Measurements from ENCODE around the gene IGFBP6.

IGFBP6 gene, protein sequence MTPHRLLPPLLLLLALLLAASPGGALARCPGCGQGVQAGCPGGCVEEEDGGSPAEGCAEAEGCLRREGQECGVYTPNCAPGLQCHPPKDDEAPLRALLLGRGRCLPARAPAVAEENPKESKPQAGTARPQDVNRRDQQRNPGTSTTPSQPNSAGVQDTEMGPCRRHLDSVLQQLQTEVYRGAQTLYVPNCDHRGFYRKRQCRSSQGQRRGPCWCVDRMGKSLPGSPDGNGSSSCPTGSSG

DNA sequence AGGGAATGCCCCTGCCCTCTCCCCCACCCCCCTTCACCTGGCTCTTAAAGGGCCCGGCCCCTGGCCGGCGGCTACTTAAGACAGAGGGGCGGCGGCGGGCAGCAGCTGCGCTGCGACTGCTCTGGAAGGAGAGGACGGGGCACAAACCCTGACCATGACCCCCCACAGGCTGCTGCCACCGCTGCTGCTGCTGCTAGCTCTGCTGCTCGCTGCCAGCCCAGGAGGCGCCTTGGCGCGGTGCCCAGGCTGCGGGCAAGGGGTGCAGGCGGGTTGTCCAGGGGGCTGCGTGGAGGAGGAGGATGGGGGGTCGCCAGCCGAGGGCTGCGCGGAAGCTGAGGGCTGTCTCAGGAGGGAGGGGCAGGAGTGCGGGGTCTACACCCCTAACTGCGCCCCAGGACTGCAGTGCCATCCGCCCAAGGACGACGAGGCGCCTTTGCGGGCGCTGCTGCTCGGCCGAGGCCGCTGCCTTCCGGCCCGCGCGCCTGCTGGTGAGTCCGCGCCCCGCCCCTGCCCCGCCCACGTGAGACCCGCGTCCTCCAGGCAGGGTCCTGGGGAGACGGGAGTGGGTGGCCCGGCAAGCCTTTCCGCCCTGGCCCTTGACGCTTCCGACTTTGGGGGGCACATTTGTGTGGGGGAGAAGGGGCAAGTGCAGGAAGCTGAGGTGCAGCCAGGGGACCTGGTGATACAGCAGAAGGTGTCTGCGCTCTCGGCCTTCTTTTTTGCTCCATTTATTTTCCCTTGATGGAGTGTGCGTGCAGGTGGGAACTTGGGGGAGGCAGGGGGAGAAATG lies at the start of gene IGFBP6:
Gene IGFBP6, plus strand, starts transcription at position 104 of the 790 bp plus-strand sequence. Its CDS starts 51 bp downstream, at position 155.
- no peak for TF ChIP-seq JUND (IDR thresholded peaks at IDR 0.05; ENCODE audit: low read depth)
- in situ Hi-C loops (cut with HindIII; ENCODE audit: low pct_unique_long_range_greater_than_20kb, low sequenced_read_pairs) = no loop called here
- DNase-seq (ENCODE audit: low read depth in 1 of 2, low spot score in 1 of 2) = peak; percentile 62

DNA sequence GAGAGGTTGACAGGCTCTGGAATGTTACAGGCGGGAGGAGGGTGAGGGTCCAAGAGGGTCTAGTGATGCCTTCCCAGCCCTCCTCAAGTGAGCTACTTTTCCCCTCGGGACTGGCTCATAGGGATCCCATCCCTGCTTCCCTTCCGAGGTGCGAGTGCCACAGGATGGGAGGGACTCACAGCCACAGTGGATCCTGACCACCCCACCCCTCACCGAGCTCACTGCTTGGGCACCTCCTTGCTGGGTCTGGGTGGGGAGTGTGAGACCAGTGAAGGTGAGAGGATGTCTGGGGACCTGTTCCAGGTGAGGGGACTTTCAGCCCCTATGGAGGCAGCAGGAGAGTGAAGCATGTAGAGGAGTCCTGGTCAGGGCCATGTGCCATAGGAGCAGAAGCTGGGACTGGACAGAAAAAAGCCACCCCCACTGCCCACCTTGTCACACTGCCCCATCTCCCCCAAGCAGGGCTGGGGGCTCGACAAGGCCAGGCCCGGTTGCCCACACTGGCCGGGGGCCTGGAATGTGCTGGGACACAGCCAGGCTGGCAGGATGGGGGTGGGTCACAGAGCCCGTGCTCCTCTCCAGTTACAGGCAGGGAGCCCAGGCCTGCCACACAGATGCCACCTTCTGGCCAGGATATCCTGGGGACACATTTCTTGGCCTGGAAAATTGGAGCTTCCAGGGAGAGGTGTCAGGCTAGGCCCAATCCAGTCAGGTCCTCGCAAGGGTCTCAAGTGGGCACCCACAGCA lies 49.3 kb upstream of the IGFBP6 start:
- in situ Hi-C loops (cut with HindIII; ENCODE audit: low pct_unique_long_range_greater_than_20kb, low sequenced_read_pairs) = no loop called here
- no peak for TF ChIP-seq JUND (IDR thresholded peaks at IDR 0.05; ENCODE audit: low read depth)
- DNase-seq (ENCODE audit: low read depth in 1 of 2, low spot score in 1 of 2) = peak; percentile 77 to 94

DNA sequence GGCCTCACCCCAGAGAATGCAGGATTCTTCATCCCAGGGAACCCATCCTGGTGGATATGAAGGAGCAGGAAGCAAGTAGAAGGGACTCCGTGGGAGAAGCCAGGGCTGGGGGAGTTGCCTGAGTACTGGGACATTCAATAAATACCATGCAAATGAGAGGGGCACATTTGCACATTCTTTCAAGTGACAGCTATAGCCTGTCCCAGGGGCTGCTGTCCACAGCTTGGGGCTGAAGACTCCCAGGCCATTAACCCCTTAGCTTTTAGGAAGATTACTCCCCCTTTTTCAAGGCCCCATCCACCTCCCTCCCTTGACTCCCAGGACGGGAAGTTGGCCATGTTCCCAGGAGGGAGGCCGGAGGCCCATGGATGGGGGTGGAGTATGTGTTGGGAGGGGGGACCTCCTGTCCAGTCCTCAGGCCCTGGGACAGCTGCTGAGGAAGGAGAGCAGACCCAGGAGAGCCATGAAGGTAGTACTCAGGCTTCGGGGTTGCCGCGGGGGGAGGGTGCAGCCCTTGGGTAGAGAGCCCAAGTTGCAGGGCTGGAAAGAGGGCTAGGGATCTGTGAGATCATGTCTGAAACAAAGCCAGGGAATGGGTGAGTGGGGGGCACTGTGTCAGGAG lies 48.6 kb upstream of the IGFBP6 start:
- peak in 1 of 2 experiments; percentile 84 for DNase-seq (ENCODE audit: low read depth in 1 of 2, low spot score in 1 of 2)
- no peak for TF ChIP-seq JUND (IDR thresholded peaks at IDR 0.05; ENCODE audit: low read depth)
- in situ Hi-C loops (cut with HindIII; ENCODE audit: low pct_unique_long_range_greater_than_20kb, low sequenced_read_pairs) = no loop called here

DNA sequence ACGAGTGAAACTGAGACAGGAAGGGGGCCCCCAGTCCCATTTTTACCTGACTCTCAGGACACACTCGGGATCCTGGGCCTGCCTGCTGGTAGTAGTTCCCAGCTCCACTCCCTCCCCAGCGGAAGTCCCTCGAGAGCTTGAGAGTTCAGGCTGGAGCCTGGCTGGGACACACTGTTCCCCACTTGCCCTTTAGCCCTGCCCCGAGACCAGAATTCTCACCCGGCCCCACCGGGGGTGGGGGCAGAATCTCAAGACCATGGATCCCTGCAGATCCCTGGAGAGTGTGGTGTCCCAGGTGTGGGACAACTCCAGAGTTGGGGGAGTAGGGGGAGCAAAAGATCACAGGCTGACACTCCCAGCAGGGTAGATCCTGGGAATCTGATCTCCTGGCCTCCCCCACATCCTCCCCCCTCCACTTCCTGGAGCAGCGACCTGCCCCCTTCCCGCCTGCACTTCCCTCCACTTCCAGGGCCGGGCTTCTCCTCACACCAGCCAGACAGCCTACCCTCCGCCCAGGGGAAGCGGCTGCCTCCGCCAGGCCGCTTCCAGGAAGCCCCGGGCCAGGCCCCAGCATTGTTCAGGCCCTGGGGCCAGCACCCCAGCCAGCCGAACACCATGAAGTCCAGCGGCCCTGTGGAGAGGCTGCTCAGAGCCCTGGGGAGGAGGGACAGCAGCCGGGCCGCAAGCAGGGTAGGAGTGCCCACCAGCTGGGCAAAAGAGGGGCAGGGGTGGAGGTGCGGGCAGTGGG lies 47.7 kb upstream of the IGFBP6 start, which contains the start of gene TNS2:
Gene TNS2, plus strand, starts transcription at position 495 of the 748 bp plus-strand sequence. Its CDS starts 121 bp downstream, at position 616.
- peak in 1 of 2 experiments; percentile 74 for DNase-seq (ENCODE audit: low read depth in 1 of 2, low spot score in 1 of 2)
- TF ChIP-seq JUND (IDR thresholded peaks at IDR 0.05; ENCODE audit: low read depth) = no peak
- in situ Hi-C loops (cut with HindIII; ENCODE audit: low pct_unique_long_range_greater_than_20kb, low sequenced_read_pairs) = no loop called here

DNA sequence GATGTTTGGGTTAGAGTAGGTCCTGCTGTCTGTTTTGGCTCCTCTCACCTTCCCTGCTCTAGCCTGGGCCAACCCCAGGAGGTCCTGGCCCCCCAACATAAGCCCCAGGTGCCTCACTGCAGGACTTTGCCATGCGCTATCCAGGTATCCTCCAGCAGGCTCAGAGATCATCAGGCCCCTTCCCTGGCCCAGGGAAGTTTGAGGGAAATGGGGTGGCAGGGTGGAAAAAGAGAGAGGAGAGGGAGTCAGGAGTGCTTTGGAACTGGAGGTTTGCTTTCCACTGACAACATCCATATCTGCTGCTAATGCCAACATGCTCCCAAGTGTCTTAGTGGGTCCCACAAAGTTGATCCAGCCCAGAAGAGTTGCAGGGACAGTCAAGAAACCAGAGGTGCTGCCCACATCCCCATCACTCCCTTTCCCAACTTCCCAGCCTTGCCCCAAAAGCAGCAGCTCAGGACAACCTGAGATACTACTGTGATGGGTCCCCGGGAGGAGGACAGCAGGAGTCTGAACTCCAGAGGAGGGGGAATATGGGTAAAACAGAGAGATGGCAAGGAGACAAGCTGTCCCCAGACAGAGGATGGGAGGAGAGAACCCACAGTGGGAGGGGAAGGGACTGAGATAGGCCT lies 46.9 kb upstream of the IGFBP6 start:
- TF ChIP-seq JUND (IDR thresholded peaks at IDR 0.05; ENCODE audit: low read depth) = no peak
- no peak for DNase-seq (ENCODE audit: low read depth in 1 of 2, low spot score in 1 of 2)
- in situ Hi-C loops (cut with HindIII; ENCODE audit: low pct_unique_long_range_greater_than_20kb, low sequenced_read_pairs) = no loop called here

DNA sequence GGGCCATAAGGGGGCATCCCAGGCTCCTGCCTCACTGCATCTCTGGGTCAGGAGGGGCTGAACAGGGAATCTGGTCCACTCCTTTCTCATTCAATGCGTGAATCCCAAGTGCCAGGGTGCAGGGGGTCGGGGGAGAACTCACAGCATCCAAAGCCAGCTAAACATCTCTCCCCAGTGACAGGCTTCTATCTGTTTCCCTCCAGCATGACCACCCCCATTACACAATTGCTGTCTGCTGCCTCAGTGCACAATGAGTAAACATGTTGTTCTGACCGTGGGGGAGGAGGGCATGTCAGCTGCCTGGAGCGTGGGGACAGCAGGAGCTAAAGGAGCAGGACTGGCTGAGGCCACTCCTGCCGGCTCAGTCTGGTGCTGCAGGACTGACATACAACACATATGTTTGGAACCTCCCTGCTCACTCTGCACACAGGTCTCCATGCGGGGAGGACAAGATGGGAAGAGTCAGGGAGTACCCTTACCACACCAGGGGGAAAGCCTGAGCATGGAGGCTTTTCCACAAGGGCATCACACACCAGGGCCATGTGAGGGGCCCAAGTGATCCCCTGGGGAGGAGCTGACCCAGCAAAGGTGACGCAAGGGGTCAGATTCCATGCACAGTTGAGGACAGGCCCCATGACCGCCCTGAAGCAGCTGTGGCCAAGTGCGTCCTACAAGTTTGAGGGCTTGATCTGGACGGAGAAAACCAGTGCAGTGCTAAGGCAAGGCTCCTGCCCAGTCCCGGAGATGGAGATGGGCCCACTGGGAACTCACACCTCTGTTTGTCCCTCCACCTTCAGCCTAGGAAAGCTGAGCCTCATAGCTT lies 46.2 kb upstream of the IGFBP6 start:
- peak in 1 of 2 experiments; percentile 74 for DNase-seq (ENCODE audit: low read depth in 1 of 2, low spot score in 1 of 2)
- in situ Hi-C loops (cut with HindIII; ENCODE audit: low pct_unique_long_range_greater_than_20kb, low sequenced_read_pairs) = no loop called here
- TF ChIP-seq JUND (IDR thresholded peaks at IDR 0.05; ENCODE audit: low read depth) = no peak

DNA sequence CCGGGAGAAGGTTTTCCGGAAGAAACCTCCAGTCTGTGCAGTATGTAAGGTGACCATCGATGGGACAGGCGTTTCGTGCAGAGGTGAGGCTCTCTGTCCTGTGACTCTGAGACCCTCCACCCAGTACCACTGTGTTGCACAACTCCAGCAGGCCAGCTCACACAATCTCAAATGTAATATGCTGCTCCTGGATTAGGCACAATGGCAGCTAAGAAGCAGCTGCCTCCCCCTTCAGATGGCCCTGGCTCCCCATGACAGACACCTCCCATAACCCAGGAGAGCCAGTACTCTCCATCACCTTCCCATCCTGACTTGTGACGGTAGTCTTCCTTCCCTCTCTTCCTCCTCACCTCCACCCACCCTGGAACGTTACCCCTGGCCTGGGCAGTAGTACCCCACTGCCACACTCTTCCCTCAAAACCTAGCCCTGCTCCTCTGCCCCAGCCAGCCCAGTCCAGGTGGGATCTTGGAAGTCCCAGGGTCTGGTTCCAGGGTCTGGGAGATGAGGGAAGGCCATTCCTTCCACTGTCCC lies 45.5 kb upstream of the IGFBP6 start:
- TF ChIP-seq JUND (IDR thresholded peaks at IDR 0.05; ENCODE audit: low read depth) = no peak
- DNase-seq (ENCODE audit: low read depth in 1 of 2, low spot score in 1 of 2) = no peak
- in situ Hi-C loops (cut with HindIII; ENCODE audit: low pct_unique_long_range_greater_than_20kb, low sequenced_read_pairs) = no loop called here

DNA sequence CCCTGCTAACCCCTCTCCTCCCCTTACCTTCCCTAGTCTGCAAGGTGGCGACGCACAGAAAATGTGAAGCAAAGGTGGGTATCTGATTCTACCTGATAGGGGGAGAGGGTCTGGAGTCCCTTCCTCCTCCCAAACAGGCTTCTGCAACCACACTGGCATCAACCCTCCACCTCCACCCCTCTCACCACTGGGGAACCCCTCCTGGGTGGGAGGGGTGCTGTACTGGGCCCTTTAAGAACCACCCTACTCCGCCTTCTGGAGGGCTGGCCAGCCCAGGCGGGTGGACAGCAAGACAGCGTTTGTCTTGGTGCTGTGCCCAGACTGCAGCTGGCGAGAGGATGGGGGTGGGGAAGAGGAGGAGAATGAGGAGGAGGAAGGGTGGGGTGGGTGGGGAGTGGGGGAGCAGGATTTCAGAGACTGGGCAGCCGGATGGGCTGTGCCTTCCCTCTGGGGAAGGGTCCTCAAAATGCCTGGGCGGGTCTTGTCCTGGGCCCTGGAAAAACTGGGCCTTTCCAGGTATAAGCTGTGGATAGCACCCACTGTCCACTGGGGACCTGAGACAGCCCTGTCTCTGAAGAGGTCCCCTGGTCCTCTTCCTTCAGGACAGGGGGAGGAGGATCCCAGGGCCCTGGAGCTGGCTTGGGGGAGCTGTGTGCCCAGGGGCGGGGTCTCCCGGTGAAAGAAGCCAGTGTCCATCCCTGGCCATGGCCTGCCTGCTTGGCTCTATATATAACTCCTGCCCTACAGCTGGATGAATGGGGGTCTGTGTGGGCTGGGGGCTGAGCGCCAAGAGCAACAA lies 44.8 kb upstream of the IGFBP6 start:
- TF ChIP-seq JUND (IDR thresholded peaks at IDR 0.05; ENCODE audit: low read depth) = no peak
- in situ Hi-C loops (cut with HindIII; ENCODE audit: low pct_unique_long_range_greater_than_20kb, low sequenced_read_pairs) = no loop called here
- peak in 1 of 2 experiments; percentile 87 for DNase-seq (ENCODE audit: low read depth in 1 of 2, low spot score in 1 of 2)

DNA sequence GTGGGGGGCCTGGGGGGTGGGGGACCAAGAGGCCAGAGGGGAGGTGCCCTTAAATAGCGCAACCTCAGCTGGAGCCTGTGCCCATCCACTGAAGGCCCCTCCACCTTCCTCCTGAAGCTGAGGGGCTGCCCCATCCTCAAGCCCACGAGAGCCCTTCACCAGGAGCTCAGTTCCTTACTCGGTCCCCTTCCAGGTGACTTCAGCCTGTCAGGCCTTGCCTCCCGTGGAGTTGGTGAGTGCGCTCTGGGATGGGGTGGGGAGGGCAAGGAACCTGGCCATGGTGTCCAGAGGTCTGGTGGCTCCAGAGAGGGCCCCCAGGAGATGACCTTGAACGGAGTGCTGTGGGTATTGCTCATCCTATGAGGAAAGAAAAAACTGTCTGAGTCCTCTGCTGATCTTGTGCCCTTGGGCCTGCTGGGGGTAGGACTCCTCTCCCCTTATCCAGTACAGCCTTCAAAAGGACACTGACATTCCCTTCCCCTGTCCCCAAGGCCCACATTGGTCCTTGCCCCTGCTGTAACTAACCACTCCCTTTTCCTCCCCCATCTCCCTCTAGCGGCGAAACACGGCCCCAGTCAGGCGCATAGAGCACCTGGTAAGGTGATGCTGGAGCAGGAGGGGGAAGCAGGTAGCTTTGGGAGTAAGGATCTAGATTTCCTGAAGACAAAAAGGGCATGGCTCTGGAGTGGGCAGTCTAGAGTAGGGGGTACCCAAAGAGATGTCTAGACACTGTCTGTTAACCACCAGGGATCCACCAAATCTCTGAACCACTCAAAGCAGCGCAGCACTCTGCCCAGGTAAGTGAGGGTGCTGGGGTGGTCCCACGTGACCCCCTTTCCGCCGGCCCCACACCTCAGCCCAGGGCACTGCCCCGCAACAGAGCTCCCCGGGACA lies 44.0 kb upstream of the IGFBP6 start:
- in situ Hi-C loops (cut with HindIII; ENCODE audit: low pct_unique_long_range_greater_than_20kb, low sequenced_read_pairs) = no loop called here
- TF ChIP-seq JUND (IDR thresholded peaks at IDR 0.05; ENCODE audit: low read depth) = no peak
- peak; percentile 56 to 96 for DNase-seq (ENCODE audit: low read depth in 1 of 2, low spot score in 1 of 2)

Data from T47D (cell line).